A673 (cell line): Measurements from ENCODE around the gene TBCD.

Experiments
- EZH2 ChIP-seq: fragments of 200-600 bp; sonication (generic); IDR thresholded peaks from 2 replicates; pipeline ENCODE4 v1.6.1; 2017; ENCODE audit warnings: borderline replicate concordance, low read depth, mild to moderate bottlenecking, mixed read lengths, antibody characterized with exemption, low read length; ENCODE audit not compliant: poor library complexity, severe bottlenecking
- TF ChIP-seq, protein P1 (sequence below): fragments of 300-800, 200-600 bp; sonication (generic); conservative IDR thresholded peaks from 2 replicates; pipeline ENCODE4 v1.5.1; 2017; ENCODE audit warnings: low read depth, mild to moderate bottlenecking, antibody characterized with exemption, low read length, moderate library complexity, mixed read lengths

DNA sequence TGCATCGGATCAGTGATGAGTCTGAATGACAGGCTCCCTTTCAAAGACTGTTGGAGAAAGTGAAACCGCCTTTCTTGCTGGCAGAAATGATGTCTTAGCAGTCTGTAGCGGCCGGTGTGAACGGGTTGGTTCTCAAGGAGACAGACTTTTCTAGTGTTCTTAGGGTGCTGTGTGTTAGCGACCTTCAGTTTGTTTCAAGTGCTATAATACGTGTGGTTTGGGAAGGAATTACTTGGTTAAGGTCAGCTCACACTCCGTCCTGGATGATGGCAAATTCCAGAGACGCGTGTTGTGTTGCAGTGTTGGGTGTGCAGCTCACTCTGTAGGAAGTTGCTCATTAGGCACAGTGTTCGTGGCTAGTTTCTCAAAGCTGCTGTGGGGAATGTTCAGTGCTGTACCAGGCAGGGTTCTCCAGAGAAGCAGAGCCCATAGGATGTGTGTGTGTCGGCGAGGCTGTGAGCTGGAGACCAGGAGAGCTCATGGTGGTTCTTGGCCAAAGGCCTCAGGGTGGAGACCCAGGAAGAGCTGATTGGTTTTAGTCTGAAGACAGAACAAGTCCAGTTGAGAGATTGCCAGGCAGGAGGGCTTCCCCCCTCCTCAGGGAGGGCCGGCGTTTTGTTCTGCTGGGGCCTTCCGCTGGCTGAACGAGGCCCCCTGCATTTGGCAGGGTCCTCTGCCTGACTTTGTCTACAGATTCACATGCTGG, 50.4 kb downstream of the TBCD start:
- TF ChIP-seq, protein P1, sequence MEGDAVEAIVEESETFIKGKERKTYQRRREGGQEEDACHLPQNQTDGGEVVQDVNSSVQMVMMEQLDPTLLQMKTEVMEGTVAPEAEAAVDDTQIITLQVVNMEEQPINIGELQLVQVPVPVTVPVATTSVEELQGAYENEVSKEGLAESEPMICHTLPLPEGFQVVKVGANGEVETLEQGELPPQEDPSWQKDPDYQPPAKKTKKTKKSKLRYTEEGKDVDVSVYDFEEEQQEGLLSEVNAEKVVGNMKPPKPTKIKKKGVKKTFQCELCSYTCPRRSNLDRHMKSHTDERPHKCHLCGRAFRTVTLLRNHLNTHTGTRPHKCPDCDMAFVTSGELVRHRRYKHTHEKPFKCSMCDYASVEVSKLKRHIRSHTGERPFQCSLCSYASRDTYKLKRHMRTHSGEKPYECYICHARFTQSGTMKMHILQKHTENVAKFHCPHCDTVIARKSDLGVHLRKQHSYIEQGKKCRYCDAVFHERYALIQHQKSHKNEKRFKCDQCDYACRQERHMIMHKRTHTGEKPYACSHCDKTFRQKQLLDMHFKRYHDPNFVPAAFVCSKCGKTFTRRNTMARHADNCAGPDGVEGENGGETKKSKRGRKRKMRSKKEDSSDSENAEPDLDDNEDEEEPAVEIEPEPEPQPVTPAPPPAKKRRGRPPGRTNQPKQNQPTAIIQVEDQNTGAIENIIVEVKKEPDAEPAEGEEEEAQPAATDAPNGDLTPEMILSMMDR: no peak
- no peak for TF ChIP-seq EZH2
